ENCODE measurements around the gene CAMK2D. TPM values are rescaled to one million over a fixed set of nuclear protein-coding genes. Genes with fewer than 3 reads are reported as not detected.

CAMK2D gene
- total RNA-seq, 1 experiment from 2014 or later: 19.9 TPM

DNA sequence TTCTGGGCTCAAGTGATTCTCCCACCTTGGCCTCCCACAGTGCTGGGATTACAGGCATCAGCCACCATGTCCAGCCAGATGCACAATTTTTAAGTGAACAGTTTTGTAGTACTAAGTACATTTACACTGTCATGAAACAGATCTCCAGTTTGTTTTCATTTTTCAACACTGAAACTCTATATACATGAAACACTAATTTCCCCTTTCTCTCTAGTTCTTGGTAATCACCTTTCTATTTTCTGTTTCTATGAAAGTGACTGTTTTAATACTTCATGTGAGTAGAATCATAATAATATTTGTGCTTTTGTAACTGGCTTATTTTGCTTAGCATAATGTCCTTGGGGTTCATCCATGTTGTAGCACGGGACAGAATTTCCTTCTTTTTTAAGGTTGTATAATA, 237.4 kb downstream of the CAMK2D start:
- Histone ChIP-seq H3K4me3 (no peak overlapping the region), H3K36me3 (no peaks in the 10 kb centered on the region), H3K27me3 (no peaks in the 10 kb centered on the region), H3K9me3 (no peaks in the 10 kb centered on the region)
- DNase-seq: no peak

- Histone ChIP-seq H3K36me3 (no peaks in the 10 kb centered on the region), H3K27me3 (no peaks in the 10 kb centered on the region), H3K9me3 (no peaks in the 10 kb centered on the region), H3K4me3 (no peak overlapping the region)
- DNase-seq: no peak
These were observed 239.1 kb downstream of the CAMK2D start for GRCh38 chr4:113522433-113522832.

DNA sequence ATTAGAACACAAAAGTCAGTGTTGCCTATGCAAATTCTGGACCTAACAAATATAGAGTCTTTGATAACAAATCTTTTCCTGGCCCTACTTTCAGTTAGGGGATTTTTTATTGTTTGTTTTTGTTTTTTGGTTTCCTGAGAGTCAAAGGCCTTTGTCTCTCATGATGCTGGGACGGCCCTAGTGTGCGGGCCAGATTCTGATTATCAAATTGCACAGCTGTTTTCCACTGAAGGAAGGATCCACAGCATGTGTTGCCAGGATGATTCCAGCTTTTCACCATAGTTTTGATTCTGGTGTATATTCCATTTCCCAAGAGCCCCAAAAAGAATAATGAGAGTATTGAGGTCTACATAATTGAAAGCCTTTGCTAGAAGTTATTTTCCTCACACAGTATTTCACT, 248.2 kb downstream of the CAMK2D start:
- H3K4me3 ChIP-seq: no peak overlapping the region
- H3K36me3 ChIP-seq: peaks cover 10% of the 10 kb centered on the region; the same call in 1 of the 2 replicates
- H3K9me3 ChIP-seq: no peaks in the 10 kb centered on the region
- DNase-seq: no peak
- no peaks in the 10 kb centered on the region for H3K27me3 ChIP-seq

GRCh38 chr4:113512880-113513279, 248.7 kb downstream of the CAMK2D start:
- Histone ChIP-seq H3K36me3 (peaks cover 10% of the 10 kb centered on the region; the same call in 1 of the 2 replicates), H3K9me3 (no peaks in the 10 kb centered on the region), H3K4me3 (no peak overlapping the region), H3K27me3 (no peaks in the 10 kb centered on the region)
- no peak for DNase-seq

DNA sequence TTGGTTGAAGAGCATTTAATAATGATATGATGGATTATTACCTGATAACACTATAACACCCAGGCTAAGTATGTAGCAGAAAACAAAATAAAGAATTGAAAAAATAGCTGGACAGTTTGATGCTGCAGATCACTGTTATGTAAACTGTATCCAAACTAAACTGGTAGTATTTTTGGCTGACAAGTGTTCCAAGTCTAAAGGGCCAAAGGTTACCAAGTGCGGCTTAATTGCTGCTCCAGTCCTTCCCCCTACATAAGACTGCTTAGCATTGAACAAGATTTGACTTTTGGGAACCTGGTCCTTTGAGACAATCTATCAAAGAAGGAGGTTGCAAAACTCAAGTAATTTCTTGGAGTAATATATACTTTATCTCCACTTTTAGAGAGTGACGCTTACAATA, 249.6 kb downstream of the CAMK2D start:
- H3K36me3 ChIP-seq: peaks cover 10% of the 10 kb centered on the region; the same call in 1 of the 2 replicates

DNA sequence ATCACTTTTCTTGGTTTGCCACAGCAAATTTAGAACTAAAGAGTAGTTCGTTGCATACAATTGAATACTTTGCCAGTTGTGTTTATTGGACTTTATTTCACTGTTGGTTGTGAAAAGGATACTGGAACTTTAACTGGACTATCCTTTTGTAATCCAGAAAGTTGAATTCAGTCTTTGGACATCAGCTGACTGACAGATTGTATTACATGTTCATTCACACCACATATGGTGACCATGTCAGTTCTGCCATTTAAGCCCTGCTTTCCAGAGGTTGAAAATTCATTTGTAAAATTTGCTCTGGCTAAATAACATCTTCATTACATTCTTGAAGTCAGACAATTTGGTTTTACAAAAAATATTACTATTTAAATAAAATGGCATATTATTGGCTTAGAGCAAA, 251.7 kb downstream of the CAMK2D start:
- Histone ChIP-seq H3K4me3 (no peak overlapping the region), H3K9me3 (no peaks in the 10 kb centered on the region), H3K27me3 (no peaks in the 10 kb centered on the region), H3K36me3 (peaks cover 10% of the 10 kb centered on the region; the same call in 1 of the 2 replicates)
- DNase-seq: no peak

More for the DNA sequence above, 249.6 kb downstream of the CAMK2D start:
- no peak for DNase-seq
- no peak overlapping the region for H3K4me3 ChIP-seq
- H3K27me3 ChIP-seq: no peaks in the 10 kb centered on the region
- H3K9me3 ChIP-seq: no peaks in the 10 kb centered on the region

- no peak for DNase-seq
- H3K27me3 ChIP-seq: no peaks in the 10 kb centered on the region
- no peaks in the 10 kb centered on the region for H3K9me3 ChIP-seq
- no peak overlapping the region for H3K4me3 ChIP-seq
- H3K36me3 ChIP-seq: no peaks in the 10 kb centered on the region; the same call in 1 of the 2 replicates
These were observed 256.5 kb downstream of the CAMK2D start for GRCh38 chr4:113505044-113505443.

GRCh38 chr4:113504422-113504821, 257.1 kb downstream of the CAMK2D start:
- H3K4me3 ChIP-seq: no peak overlapping the region
- H3K27me3 ChIP-seq: no peaks in the 10 kb centered on the region
- no peaks in the 10 kb centered on the region for H3K9me3 ChIP-seq
- no peaks in the 10 kb centered on the region; the same call in 1 of the 2 replicates for H3K36me3 ChIP-seq
- DNase-seq: no peak

DNA sequence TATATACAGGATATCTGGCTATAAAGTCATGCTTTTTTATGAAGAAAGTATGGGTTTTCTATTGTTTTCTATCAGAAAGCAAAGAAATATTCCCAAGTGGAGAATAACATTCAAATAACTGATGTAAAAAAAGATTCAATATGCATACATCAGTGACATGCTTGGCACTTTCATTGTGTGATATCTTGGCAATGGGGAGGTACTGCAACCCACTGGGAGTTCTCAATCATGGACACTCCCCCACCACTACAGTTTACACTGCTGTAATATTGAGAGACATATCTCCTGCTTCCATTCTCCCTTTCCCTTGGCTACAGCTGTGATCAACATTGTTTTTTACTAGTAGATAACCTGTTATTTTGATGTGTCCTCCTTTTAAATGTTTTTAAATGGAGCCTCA, 257.8 kb downstream of the CAMK2D start:
- no peaks in the 10 kb centered on the region for H3K9me3 ChIP-seq
- no peaks in the 10 kb centered on the region for H3K36me3 ChIP-seq
- H3K27me3 ChIP-seq: no peaks in the 10 kb centered on the region
- H3K4me3 ChIP-seq: no peak overlapping the region
- no peak for DNase-seq

DNA sequence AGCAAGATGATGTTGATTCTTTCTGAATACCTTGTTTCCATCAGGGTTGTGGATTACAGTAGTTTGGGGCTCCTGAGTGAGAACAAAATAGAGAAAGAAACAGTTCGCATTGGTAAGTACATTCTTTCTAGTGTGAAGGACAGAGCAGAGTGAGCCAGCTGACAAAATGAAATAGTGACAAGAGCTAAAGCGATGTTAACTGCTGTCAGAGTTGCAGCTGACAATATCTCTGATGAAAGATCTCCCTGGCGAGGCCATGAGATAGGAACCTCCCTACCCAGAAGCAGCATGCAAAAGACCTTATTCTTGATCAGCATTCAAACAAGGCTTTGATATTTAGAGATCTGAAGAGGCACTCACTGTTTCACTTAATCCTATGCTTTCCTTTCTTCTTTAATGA, 258.6 kb downstream of the CAMK2D start:
- no peaks in the 10 kb centered on the region for H3K36me3 ChIP-seq
- H3K4me3 ChIP-seq: no peak overlapping the region
- H3K9me3 ChIP-seq: no peaks in the 10 kb centered on the region
- H3K27me3 ChIP-seq: no peaks in the 10 kb centered on the region
- DNase-seq: no peak

DNA sequence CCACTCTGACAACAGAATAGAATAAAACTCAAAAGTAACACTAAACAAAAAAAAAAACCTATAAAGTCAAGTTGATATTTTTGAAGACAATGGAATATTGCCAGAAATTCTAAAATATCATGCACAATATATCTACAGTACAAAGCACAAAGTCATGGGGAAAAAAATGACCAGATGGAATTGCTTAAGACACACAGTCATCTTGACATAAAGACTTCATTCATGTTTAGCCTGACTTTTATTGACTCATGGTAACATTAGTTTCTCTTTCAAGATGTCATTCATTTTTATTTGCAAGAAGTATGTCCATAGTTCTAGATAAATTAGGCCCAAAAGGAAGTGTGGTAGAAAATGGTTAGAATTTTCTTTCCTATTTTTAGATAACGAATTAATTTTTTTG, 259.1 kb downstream of the CAMK2D start:
- Histone ChIP-seq H3K4me3 (no peak overlapping the region), H3K36me3 (no peaks in the 10 kb centered on the region; the same call in 1 of the 2 replicates), H3K9me3 (no peaks in the 10 kb centered on the region), H3K27me3 (no peaks in the 10 kb centered on the region)
- DNase-seq: no peak

DNA sequence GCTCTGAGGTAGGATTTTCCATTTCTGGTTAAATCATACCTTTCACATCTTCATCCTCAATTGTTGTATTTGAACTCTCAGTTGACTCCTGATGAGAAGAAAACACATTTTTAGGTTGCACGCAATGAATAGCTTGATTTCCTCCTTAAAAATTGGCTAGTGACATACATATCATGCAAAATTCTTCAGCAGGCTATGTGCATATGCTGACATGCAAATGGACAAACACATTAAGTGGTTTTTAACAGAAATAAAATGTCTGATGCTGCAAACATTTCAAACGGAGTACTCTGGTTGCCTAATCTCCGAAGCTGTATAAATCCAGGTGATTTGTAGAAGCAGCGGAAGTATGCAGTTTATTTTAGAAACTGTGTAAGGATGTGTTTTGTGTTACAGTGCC, 261.1 kb downstream of the CAMK2D start:
- Histone ChIP-seq H3K36me3 (peaks cover 2% of the 10 kb centered on the region), H3K4me3 (no peak overlapping the region), H3K27me3 (no peaks in the 10 kb centered on the region), H3K9me3 (peaks cover under 1% of the 10 kb centered on the region; the same call in 1 of the 2 replicates)
- no peak for DNase-seq

DNA sequence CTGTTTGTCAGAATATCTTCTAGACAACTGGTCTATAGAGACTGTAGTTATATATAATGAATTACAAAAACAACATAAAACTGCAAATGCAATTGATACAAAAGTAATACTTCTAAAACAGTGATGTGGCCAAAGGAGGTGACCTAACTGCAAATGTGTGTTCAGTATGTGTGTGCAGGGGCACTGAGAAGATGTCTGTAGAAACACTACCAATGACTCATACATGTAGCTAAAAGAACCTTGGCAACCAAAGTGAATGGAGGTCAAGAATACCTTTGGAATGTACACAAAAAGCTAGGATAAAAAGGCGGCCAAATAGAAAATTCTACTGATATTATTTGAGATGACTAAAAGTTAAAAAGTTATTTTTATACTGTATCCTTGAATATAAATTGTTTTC, 261.8 kb downstream of the CAMK2D start:
- H3K36me3 ChIP-seq: peaks cover 2% of the 10 kb centered on the region
- no peak overlapping the region for H3K4me3 ChIP-seq
- no peak for DNase-seq
- H3K9me3 ChIP-seq: peaks cover 2% of the 10 kb centered on the region; the same call in 1 of the 2 replicates
- no peaks in the 10 kb centered on the region for H3K27me3 ChIP-seq

DNA sequence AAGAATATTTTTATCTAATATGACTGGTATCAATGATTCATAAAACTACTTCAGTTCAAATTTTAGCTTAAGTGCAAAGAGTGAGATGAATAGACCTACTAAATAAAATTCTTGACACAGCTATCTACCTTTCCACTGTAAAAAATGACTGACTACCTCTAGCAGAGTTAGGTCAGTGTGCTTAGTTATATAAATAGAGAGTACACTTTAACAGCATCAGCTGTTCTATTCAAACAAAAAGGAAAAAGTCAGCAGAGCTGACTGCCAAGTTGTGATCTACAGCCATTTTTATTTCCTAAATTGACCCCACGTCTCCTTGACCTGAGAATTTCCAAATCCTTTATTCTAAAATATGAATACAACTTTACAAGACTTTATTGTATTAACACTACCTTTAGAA, 262.4 kb downstream of the CAMK2D start:
- H3K27me3 ChIP-seq: no peaks in the 10 kb centered on the region
- H3K9me3 ChIP-seq: peaks cover 2% of the 10 kb centered on the region; the same call in 1 of the 2 replicates
- peaks cover 2% of the 10 kb centered on the region for H3K36me3 ChIP-seq
- H3K4me3 ChIP-seq: no peak overlapping the region
- DNase-seq: no peak

DNA sequence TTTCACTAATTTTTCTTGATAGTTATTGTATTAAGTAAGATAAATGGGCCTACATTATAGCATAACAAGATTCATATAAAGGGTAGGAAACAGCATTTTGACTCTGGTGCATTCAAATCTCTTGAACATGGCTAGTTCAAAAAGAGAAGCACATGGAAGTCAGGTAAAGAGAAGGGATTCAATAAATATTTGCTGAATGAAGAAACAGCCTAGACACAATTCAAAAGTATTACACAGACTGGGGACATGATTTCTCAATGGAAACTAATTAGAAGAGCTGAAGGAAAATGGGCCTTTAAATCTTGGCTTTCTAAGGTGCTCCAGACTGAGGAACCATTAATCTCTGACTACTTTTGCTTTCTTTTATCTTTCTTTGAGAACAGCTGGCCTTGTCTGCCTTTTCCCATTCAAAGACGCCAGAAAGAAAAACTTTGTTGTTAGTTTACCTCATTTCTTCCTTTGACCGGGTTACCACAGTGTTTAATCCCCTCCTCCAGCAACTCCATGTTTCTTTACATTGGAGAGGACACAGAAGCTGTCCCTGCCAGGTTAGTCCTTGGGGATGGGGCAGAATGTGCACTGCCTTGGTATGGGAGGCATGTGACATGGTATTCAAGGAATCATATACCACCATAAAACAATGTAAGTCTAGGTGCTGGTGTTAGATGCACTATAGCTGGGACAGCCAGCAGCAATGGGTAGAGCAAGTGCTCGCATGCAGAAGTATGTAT, 264.2 kb downstream of the CAMK2D start:
- DNase-seq: no peak
- Histone ChIP-seq H3K4me3 (no peak overlapping the region), H3K27me3 (no peaks in the 10 kb centered on the region), H3K9me3 (peaks cover 2% of the 10 kb centered on the region; the same call in 1 of the 2 replicates), H3K36me3 (peaks cover 2% of the 10 kb centered on the region)

- H3K9me3 ChIP-seq: peaks cover 2% of the 10 kb centered on the region; the same call in 1 of the 2 replicates
- H3K36me3 ChIP-seq: peaks cover 2% of the 10 kb centered on the region
- H3K27me3 ChIP-seq: no peaks in the 10 kb centered on the region
- no peak for DNase-seq
- no peak overlapping the region for H3K4me3 ChIP-seq
These were observed 264.8 kb downstream of the CAMK2D start for GRCh38 chr4:113496698-113497097.

- no peak for DNase-seq
- Histone ChIP-seq H3K4me3 (no peak overlapping the region), H3K27me3 (no peaks in the 10 kb centered on the region), H3K36me3 (peaks cover 2% of the 10 kb centered on the region), H3K9me3 (peaks cover 2% of the 10 kb centered on the region; the same call in 1 of the 2 replicates)
These were observed 265.7 kb downstream of the CAMK2D start for GRCh38 chr4:113495790-113496189.

DNA sequence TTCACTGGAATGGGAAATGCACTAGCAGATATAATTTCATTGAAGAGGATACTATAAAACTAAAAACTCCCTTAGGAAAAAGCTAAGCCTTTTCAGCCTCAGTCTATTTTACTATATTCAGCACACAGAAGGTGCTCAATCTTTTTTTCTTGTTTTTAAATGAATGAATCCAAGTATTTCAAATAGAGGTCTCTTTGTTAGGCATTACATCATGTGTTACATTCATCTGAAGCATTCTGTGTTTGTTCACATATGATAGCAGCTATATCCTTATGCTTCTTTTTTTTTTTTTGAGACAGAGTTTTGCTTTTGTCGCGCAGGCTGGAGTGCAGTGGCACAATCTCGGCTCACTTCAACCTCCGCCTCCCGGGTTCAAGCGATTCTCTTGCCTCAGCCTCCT, 278.4 kb downstream of the CAMK2D start:
- H3K27me3 ChIP-seq: no peaks in the 10 kb centered on the region
- DNase-seq: no peak

More for the DNA sequence above, 278.4 kb downstream of the CAMK2D start:
- H3K4me3 ChIP-seq: no peak overlapping the region
- H3K9me3 ChIP-seq: no peaks in the 10 kb centered on the region
- no peaks in the 10 kb centered on the region; the same call in none of the 2 replicates for H3K36me3 ChIP-seq
